ENCODE results near the gene KCNK1.

The KCNK1 gene

GRCh38 chr1:233714631-233715217, 100.8 kb downstream of the KCNK1 start:
- no peak overlapping the region for H3K4me3 ChIP-seq (ENCODE audit: low read depth, low read length)

GRCh38 chr1:233718057-233718456, 104.2 kb downstream of the KCNK1 start:
- TF ChIP-seq CTCF (IDR thresholded peaks at IDR 0.05; ENCODE audit: borderline replicate concordance, insufficient read depth, low read depth, low read length), result no peak

More at GRCh38 chr1:233714631-233715217, 100.8 kb downstream of the KCNK1 start:
- TF ChIP-seq CTCF (IDR thresholded peaks at IDR 0.05; ENCODE audit: borderline replicate concordance, insufficient read depth, low read depth, low read length), result no peak

GRCh38 chr1:233719655-233720341, 105.9 kb downstream of the KCNK1 start:
- no peak for TF ChIP-seq CTCF (IDR thresholded peaks at IDR 0.05; ENCODE audit: borderline replicate concordance, insufficient read depth, low read depth, low read length)
- no peak overlapping the region for H3K4me3 ChIP-seq (ENCODE audit: low read depth, low read length)

More at GRCh38 chr1:233718057-233718456, 104.2 kb downstream of the KCNK1 start:
- no peak overlapping the region for H3K4me3 ChIP-seq (ENCODE audit: low read depth, low read length)

GRCh38 chr1:233721004-233721595, 107.2 kb downstream of the KCNK1 start:
- TF ChIP-seq CTCF (IDR thresholded peaks at IDR 0.05; ENCODE audit: borderline replicate concordance, insufficient read depth, low read depth, low read length), result no peak
- no peak overlapping the region for H3K4me3 ChIP-seq (ENCODE audit: low read depth, low read length)

Measured in GM12875 (cell line).